Measurements from ENCODE around the gene TMEM95.
"Not testable (repeated sequence)": the region's sequence is repeated elsewhere in the genome, so short reads cannot be mapped to it uniquely, and the experiment has no call there.

The TMEM95 gene

DNA sequence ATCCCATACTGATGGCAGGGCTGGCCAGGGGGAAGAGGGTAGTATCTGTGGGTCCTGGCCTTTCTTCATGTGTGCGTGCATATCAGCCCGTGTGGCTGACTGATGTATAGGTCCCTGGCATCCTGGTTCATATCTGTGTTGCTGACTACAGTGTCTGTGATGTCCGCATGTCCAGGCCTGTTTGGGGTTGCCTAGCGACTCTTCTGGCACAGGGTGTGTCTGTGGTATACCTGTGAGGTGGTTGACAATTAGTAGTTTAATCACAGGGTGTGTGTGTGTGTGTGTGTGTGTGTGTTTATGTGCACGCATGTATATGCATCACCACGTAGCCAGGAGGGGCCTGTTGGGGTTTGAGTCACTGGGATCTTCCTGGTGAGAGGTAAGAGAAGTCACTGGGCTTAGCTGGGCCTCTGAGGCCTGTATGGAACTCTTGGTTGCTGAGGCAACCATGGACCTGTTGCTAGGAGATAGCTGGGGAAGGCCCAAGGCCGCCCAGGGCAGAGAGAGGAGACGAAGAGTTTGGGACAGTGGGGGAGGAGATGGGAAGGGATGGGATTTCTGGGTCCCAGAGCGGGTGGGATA lies 603 bp upstream of the TMEM95 start:
- no peak for DNase-seq (ENCODE audit: insufficient read length, low spot score)
- peak; percentile 78 for FAIRE-seq
- TF ChIP-seq POU2F2 (IDR thresholded peaks at IDR 0.05; ENCODE audit: low read depth, low read length) (peak; percentile 56; the same call in 1 of the 2 replicates), POLR2A (IDR thresholded peaks at IDR 0.05; ENCODE audit: low read depth, low read length) (no peak), POLR2AphosphoS5 (IDR thresholded peaks at IDR 0.05; ENCODE audit: low read depth, low read length) (no peak)

DNA sequence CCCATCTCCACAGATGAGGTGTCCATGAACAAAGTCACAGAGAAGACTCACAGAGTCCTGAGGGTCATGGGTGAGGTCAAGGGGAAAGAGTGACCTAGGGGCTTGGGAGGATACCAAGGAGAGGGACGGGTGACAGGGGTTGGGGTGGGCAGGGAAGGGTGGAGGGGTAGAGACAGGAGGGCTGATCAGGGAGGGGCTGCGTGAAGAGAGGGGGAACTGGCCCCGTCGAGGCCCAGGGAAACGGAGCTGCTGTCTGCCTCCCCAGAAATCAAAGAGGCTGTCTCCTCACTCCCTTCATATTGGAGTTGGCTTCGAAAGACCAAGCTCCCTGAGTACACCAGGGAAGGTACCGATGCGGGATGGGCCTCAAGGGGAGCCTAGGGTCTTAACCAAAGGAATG lies 617 bp downstream of the TMEM95 start:
- DNase-seq (ENCODE audit: insufficient read length, low spot score) (no peak), FAIRE-seq (no peak)
- TF ChIP-seq POLR2AphosphoS5 (IDR thresholded peaks at IDR 0.05; ENCODE audit: low read depth, low read length) (no peak), SPI1 (IDR thresholded peaks at IDR 0.05; ENCODE audit: low read depth, low read length) (no peak), POLR2A (IDR thresholded peaks at IDR 0.05; ENCODE audit: low read depth, low read length) (no peak), TAF1 (IDR thresholded peaks at IDR 0.05; ENCODE audit: low read depth, low read length) (no peak), POU2F2 (IDR thresholded peaks at IDR 0.05; ENCODE audit: low read depth, low read length) (no peak), PAX5 (IDR thresholded peaks at IDR 0.05; ENCODE audit: insufficient read depth, low read length, severe bottlenecking) (no peak)

DNA sequence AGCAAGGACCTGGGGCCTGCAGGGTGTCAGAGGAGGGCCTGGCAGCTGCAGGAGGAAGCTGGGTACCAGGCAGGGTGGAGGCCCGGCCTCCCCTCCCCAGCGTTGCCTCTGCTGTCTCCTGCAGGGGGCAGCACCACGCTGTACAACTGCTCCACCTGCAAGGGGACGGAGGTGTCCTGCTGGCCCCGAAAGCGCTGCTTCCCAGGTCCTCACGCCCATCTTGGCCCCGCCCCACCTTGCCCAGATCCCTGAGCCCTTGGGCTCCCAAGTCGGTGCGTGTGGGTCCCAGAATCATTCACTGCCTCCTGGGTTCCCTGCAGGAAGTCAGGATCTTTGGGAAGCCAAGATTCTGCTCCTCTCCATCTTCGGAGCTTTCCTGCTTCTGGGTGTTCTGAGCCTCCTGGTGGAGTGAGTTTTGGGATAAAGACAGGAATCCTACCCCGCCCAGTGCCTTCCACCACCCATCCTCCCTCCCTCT lies 1.2 kb downstream of the TMEM95 start:
- DNase-seq (ENCODE audit: insufficient read length, low spot score) (peak; percentile 83), FAIRE-seq (peak; percentile 99)
- TF ChIP-seq POU2F2 (IDR thresholded peaks at IDR 0.05; ENCODE audit: low read depth, low read length), result no peak
- peak; percentile 5; the same call in 1 of the 2 replicates for TF ChIP-seq SPI1 (IDR thresholded peaks at IDR 0.05; ENCODE audit: low read depth, low read length)
- no peak for TF ChIP-seq POLR2AphosphoS5 (IDR thresholded peaks at IDR 0.05; ENCODE audit: low read depth, low read length)

DNA sequence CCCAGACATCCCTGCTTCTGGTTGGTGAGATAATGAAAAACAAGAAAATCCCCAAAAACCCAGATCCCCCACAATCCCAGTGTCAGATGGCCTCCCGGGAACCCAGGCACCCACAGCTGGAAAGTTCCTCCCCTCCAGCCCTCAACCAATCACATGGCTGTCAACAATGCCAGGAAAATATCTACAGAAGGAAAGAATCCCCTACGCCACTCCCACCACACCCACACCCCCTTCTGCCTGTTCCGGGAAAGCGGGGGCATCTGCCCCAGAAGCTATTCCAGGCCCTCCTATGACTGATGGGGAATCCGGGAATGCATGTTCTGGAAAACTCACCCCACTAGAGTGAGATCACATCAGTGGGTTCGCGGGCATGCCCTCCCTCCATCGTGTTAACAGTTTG lies 1.8 kb downstream of the TMEM95 start:
- FAIRE-seq (no peak), DNase-seq (ENCODE audit: insufficient read length, low spot score) (no peak)
- TF ChIP-seq POLR2AphosphoS5 (IDR thresholded peaks at IDR 0.05; ENCODE audit: low read depth, low read length) (no peak), TAF1 (IDR thresholded peaks at IDR 0.05; ENCODE audit: low read depth, low read length) (no peak), POLR2A (IDR thresholded peaks at IDR 0.05; ENCODE audit: low read depth, low read length) (no peak), PAX5 (IDR thresholded peaks at IDR 0.05; ENCODE audit: insufficient read depth, low read length, severe bottlenecking) (no peak), SPI1 (IDR thresholded peaks at IDR 0.05; ENCODE audit: low read depth, low read length) (no peak), POU2F2 (IDR thresholded peaks at IDR 0.05; ENCODE audit: low read depth, low read length) (no peak)

DNA sequence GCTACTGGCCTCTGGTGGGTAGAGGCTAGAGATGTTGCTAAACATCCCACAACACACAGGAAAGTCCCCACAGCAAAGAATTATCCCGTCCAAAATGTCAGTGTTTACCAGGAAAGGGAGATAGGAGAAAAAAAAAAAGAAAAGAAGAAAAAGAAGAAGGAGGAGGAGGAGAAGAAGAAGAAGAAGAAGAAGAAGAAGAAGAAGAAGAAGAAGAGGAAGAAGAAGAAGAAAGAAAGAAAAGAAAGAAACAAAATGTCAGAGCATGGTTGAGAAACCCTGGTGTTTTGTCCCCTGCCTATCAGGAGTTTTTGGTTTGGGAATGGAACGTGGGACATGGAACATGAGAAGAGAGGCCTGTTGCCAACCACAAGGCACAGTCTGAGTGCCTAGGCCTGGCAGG lies 2.4 kb downstream of the TMEM95 start:
- DNase-seq (ENCODE audit: insufficient read length, low spot score) (no peak), FAIRE-seq (no peak)
- TF ChIP-seq POU2F2 (IDR thresholded peaks at IDR 0.05; ENCODE audit: low read depth, low read length) (no peak), SPI1 (IDR thresholded peaks at IDR 0.05; ENCODE audit: low read depth, low read length) (no peak)

DNA sequence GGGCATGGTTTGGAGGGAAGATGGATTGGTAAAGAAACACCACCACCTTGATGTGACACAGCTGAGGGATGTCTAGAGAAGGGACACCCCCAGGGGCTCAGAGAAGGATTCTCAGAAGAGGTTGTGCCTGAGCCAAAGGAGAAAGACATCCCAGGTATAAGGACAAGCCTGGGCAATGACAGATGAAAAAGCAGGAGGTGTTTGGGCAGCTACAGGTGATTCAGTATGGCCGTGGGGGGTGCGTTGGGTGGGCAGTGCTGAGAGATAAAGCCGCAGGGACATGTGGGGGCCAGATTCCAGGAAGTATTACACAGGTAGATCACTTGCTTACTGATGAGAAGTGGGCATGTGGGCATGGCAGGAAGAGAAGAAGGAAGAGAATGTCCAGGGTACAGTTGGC lies 7.0 kb downstream of the TMEM95 start:
- DNase-seq (ENCODE audit: insufficient read length, low spot score) (no peak), FAIRE-seq (no peak)
- TF ChIP-seq POLR2A (IDR thresholded peaks at IDR 0.05; ENCODE audit: low read depth, low read length) (no peak), PAX5 (IDR thresholded peaks at IDR 0.05; ENCODE audit: insufficient read depth, low read length, severe bottlenecking) (no peak), TAF1 (IDR thresholded peaks at IDR 0.05; ENCODE audit: low read depth, low read length) (no peak), POLR2AphosphoS5 (IDR thresholded peaks at IDR 0.05; ENCODE audit: low read depth, low read length) (no peak), POU2F2 (IDR thresholded peaks at IDR 0.05; ENCODE audit: low read depth, low read length) (no peak), SPI1 (IDR thresholded peaks at IDR 0.05; ENCODE audit: low read depth, low read length) (no peak)

DNA sequence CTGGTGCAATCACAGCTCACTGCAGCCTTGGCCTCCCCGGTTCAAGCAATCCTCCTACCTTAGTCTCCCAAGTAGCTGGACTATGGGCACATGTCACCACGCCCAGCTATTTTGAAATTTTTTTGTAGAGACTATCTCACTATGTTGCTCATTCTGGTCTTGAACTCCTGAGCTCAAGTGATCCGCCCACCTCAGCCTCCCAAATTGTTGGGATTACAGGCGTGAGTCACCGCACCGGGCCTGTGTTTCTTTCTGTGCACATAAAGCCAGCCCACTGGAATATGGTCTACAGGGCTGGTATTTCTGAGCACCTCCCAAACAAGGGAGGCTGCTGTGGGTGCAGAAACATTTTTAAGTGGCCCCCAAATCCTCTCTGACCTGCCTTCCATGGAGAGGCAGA lies 8.4 kb downstream of the TMEM95 start:
- TF ChIP-seq POLR2AphosphoS5 (IDR thresholded peaks at IDR 0.05; ENCODE audit: low read depth, low read length) (no peak), POLR2A (IDR thresholded peaks at IDR 0.05; ENCODE audit: low read depth, low read length) (no peak), SPI1 (IDR thresholded peaks at IDR 0.05; ENCODE audit: low read depth, low read length) (no peak), PAX5 (IDR thresholded peaks at IDR 0.05; ENCODE audit: insufficient read depth, low read length, severe bottlenecking) (no peak), POU2F2 (IDR thresholded peaks at IDR 0.05; ENCODE audit: low read depth, low read length) (no peak)
- DNase-seq (ENCODE audit: insufficient read length, low spot score), result no peak
- no peak for FAIRE-seq

DNA sequence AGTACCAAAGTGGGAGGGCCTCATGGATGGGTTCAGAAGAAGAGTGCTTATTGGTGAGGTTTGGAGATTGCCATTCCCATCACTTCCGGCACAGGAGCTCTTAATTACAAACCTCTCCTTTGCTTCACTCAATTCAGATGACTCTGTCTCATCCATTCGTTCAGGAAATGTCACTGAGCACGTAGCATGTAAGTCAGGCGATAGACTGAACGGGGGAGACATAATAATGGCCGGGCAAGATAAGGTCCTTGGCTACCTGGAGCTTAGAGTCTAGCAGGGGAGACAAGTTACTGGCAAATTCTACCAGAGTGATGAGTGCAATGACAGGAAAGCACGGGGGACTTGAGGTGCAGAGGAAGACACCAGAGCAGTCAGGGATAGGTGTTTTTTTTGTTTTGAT lies 11.0 kb downstream of the TMEM95 start:
- not testable (repeated sequence) for DNase-seq (ENCODE audit: insufficient read length, low spot score)
- peak; percentile 78 for FAIRE-seq

DNA sequence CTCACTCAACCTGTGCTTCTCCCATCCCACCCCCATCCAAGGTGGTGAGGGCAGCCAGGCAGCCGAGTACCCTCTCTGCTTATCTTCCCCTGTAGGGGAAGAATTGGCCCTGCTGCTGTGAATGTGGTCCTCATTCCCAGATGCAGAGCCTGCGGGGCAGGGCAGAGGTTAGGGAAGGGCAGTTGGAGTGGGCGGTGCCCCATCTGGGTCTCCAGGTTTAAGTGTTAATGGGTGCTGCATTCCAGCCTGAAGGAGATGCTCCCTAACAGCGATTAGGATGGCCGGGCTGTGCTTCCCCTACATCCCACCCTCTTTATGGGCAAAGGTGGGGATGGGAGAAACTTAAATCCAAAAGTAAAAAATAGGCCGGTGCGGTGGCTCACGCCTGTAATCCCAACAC lies 12.1 kb downstream of the TMEM95 start:
- DNase-seq (ENCODE audit: insufficient read length, low spot score), result no peak
- TF ChIP-seq PAX5 (IDR thresholded peaks at IDR 0.05; ENCODE audit: insufficient read depth, low read length, severe bottlenecking) (no peak), SPI1 (IDR thresholded peaks at IDR 0.05; ENCODE audit: low read depth, low read length) (no peak), POLR2A (IDR thresholded peaks at IDR 0.05; ENCODE audit: low read depth, low read length) (no peak), TAF1 (IDR thresholded peaks at IDR 0.05; ENCODE audit: low read depth, low read length) (no peak), POU2F2 (IDR thresholded peaks at IDR 0.05; ENCODE audit: low read depth, low read length) (no peak), POLR2AphosphoS5 (IDR thresholded peaks at IDR 0.05; ENCODE audit: low read depth, low read length) (no peak)
- no peak for FAIRE-seq

DNA sequence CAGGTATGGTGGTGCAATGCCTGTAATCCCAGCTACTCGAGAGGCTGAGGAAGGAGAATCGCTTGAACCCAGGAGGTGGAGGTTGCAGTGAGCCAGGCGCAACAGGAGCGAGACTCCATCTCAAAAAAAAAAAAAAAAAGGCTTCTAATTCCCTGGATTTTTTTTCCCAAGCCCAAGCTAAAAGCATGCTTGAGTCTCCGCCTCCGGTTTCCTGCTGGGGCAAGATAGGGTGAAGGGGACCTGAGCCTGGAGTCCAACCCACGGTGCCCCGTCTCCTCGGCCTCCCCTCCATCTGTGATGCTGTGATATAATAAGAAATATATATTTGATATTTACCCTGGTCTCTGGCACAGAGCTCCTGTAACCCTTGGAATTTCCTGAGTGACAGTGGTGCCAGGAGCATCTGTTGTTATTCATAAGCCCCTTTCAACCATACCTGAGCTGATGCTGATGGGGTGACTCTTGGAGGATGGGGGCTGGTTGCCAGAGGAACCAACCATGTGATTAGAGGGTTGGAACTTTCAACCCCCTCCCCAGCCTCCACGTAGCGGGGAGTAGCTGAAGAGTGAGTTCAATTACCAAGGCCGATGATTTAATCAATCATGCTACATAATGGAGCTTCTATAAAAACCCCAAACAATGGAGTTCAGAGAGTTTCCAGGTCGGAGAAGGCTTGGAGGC lies 13.1 kb downstream of the TMEM95 start:
- FAIRE-seq (no peak), DNase-seq (ENCODE audit: insufficient read length, low spot score) (no peak)
- TF ChIP-seq POLR2A (IDR thresholded peaks at IDR 0.05; ENCODE audit: low read depth, low read length), result no peak
- TF ChIP-seq SPI1 (IDR thresholded peaks at IDR 0.05; ENCODE audit: low read depth, low read length), result no peak
- TF ChIP-seq POLR2AphosphoS5 (IDR thresholded peaks at IDR 0.05; ENCODE audit: low read depth, low read length), result no peak
- TF ChIP-seq PAX5 (IDR thresholded peaks at IDR 0.05; ENCODE audit: insufficient read depth, low read length, severe bottlenecking), result no peak
- no peak for TF ChIP-seq TAF1 (IDR thresholded peaks at IDR 0.05; ENCODE audit: low read depth, low read length)
- no peak for TF ChIP-seq POU2F2 (IDR thresholded peaks at IDR 0.05; ENCODE audit: low read depth, low read length)

DNA sequence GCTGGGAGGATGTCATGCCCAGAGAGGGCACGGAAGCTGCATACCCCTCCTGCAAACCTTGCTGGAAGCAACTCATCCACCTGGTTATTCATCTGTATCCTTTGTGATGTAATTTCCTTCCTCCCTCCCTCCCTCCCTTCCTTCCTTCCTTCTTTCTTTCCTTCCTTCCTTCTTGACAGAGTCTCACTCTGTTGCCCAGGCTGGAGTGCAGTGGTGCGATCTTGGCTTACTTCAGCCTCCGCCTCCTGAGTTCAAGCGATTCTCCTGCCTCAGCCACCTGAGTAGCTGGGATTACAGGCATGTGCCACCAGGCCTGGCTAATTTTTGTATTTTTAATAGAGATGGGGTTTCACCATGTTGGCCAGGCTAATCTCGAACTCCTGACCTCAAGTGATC lies 13.6 kb downstream of the TMEM95 start:
- not testable (repeated sequence) for DNase-seq (ENCODE audit: insufficient read length, low spot score); FAIRE-seq

Data from GM12891 (cell line).